ENCODE data around the gene MTR.
"Not testable (repeated sequence)": the region's sequence is repeated elsewhere in the genome, so short reads cannot be mapped to it uniquely, and the experiment has no call there.

GRCh38 chr1:236911047-236911446 lies 116.0 kb downstream of the MTR start:
- TF ChIP-seq, protein P1, sequence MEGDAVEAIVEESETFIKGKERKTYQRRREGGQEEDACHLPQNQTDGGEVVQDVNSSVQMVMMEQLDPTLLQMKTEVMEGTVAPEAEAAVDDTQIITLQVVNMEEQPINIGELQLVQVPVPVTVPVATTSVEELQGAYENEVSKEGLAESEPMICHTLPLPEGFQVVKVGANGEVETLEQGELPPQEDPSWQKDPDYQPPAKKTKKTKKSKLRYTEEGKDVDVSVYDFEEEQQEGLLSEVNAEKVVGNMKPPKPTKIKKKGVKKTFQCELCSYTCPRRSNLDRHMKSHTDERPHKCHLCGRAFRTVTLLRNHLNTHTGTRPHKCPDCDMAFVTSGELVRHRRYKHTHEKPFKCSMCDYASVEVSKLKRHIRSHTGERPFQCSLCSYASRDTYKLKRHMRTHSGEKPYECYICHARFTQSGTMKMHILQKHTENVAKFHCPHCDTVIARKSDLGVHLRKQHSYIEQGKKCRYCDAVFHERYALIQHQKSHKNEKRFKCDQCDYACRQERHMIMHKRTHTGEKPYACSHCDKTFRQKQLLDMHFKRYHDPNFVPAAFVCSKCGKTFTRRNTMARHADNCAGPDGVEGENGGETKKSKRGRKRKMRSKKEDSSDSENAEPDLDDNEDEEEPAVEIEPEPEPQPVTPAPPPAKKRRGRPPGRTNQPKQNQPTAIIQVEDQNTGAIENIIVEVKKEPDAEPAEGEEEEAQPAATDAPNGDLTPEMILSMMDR (IDR thresholded peaks at IDR 0.05) = not testable (repeated sequence)
- not testable (repeated sequence) for TF ChIP-seq POLR2A (IDR thresholded peaks at IDR 0.05)

All from Peyer's patch (tissue), 4 donors.